ENCODE measurements around the gene ZNF358. TPM values are rescaled to one million over a fixed set of nuclear protein-coding genes. Genes with fewer than 3 reads are reported as not detected.

The ZNF358 gene
- total RNA-seq (2012; rRNA removed) = 11.4 and 13.8 TPM in 2 replicates

GRCh38 chr19:7515645-7516151 lies at the start of gene ZNF358:
Gene ZNF358, plus strand, starts transcription at chr19:7516103. Its CDS starts 3,140 bp downstream, at chr19:7519243.
- H3K36me3 ChIP-seq (ENCODE audit: insufficient read depth, low read length) = peaks cover 2% of the 10 kb centered on the region
- no peaks in the 10 kb centered on the region for H3K27me3 ChIP-seq (ENCODE audit: control insufficient read depth, insufficient read depth, low read length)
- H3K9ac ChIP-seq (ENCODE audit: low read depth, low read length) = peak within 1 kb of the TSS; percentile 96
- no peaks in the 10 kb centered on the region for H3K9me3 ChIP-seq (replicated peaks; ENCODE audit: low read length)
- peak within 1 kb of the TSS; percentile 96 for H3K4me2 ChIP-seq (ENCODE audit: low read length)
- peaks cover 15% of the 10 kb centered on the region for H3K4me1 ChIP-seq (ENCODE audit: control insufficient read depth, insufficient read depth, low read length)
- H3K4me3 ChIP-seq (ENCODE audit: low read length) = peak within 1 kb of the TSS; percentile 87

GRCh38 chr19:7467009-7467989 lies 48.6 kb upstream of the ZNF358 start:
- Histone ChIP-seq H3K27me3 (ENCODE audit: control insufficient read depth, insufficient read depth, low read length) (no peaks in the 10 kb centered on the region), H3K36me3 (ENCODE audit: insufficient read depth, low read length) (peaks cover 60% of the 10 kb centered on the region), H3K9me3 (replicated peaks; ENCODE audit: low read length) (no peaks in the 10 kb centered on the region), H3K4me1 (ENCODE audit: control insufficient read depth, insufficient read depth, low read length) (no peaks in the 10 kb centered on the region), H3K4me3 (ENCODE audit: low read length) (no peak overlapping the region), H3K4me2 (ENCODE audit: low read length) (no peak overlapping the region), H3K9ac (ENCODE audit: low read depth, low read length) (no peak overlapping the region)

GRCh38 chr19:7468840-7469239 lies 47.1 kb upstream of the ZNF358 start:
- Histone ChIP-seq H3K4me1 (ENCODE audit: control insufficient read depth, insufficient read depth, low read length) (no peaks in the 10 kb centered on the region), H3K4me2 (ENCODE audit: low read length) (no peak overlapping the region), H3K9me3 (replicated peaks; ENCODE audit: low read length) (no peaks in the 10 kb centered on the region), H3K9ac (ENCODE audit: low read depth, low read length) (no peak overlapping the region), H3K36me3 (ENCODE audit: insufficient read depth, low read length) (peaks cover 50% of the 10 kb centered on the region), H3K4me3 (ENCODE audit: low read length) (no peak overlapping the region), H3K27me3 (ENCODE audit: control insufficient read depth, insufficient read depth, low read length) (no peaks in the 10 kb centered on the region)

- Histone ChIP-seq H3K4me1 (ENCODE audit: control insufficient read depth, insufficient read depth, low read length) (no peaks in the 10 kb centered on the region), H3K36me3 (ENCODE audit: insufficient read depth, low read length) (peaks cover 44% of the 10 kb centered on the region), H3K4me2 (ENCODE audit: low read length) (no peak overlapping the region), H3K9me3 (replicated peaks; ENCODE audit: low read length) (no peaks in the 10 kb centered on the region), H3K4me3 (ENCODE audit: low read length) (no peak overlapping the region), H3K9ac (ENCODE audit: low read depth, low read length) (no peak overlapping the region), H3K27me3 (ENCODE audit: control insufficient read depth, insufficient read depth, low read length) (no peaks in the 10 kb centered on the region)
These were observed 46.1 kb upstream of the ZNF358 start for GRCh38 chr19:7469669-7470285.

GRCh38 chr19:7470540-7471305 lies 45.2 kb upstream of the ZNF358 start:
- H3K9me3 ChIP-seq (replicated peaks; ENCODE audit: low read length) = no peaks in the 10 kb centered on the region
- no peak overlapping the region for H3K9ac ChIP-seq (ENCODE audit: low read depth, low read length)
- H3K36me3 ChIP-seq (ENCODE audit: insufficient read depth, low read length) = peaks cover 39% of the 10 kb centered on the region
- no peaks in the 10 kb centered on the region for H3K27me3 ChIP-seq (ENCODE audit: control insufficient read depth, insufficient read depth, low read length)
- H3K4me3 ChIP-seq (ENCODE audit: low read length) = no peak overlapping the region
- H3K4me2 ChIP-seq (ENCODE audit: low read length) = no peak overlapping the region
- no peaks in the 10 kb centered on the region for H3K4me1 ChIP-seq (ENCODE audit: control insufficient read depth, insufficient read depth, low read length)

- H3K9me3 ChIP-seq (replicated peaks; ENCODE audit: low read length) = no peaks in the 10 kb centered on the region
- H3K4me2 ChIP-seq (ENCODE audit: low read length) = no peak overlapping the region
- no peaks in the 10 kb centered on the region for H3K27me3 ChIP-seq (ENCODE audit: control insufficient read depth, insufficient read depth, low read length)
- H3K4me1 ChIP-seq (ENCODE audit: control insufficient read depth, insufficient read depth, low read length) = no peaks in the 10 kb centered on the region
- no peak overlapping the region for H3K4me3 ChIP-seq (ENCODE audit: low read length)
- H3K9ac ChIP-seq (ENCODE audit: low read depth, low read length) = no peak overlapping the region
- peaks cover 37% of the 10 kb centered on the region for H3K36me3 ChIP-seq (ENCODE audit: insufficient read depth, low read length)
These were observed 43.9 kb upstream of the ZNF358 start for GRCh38 chr19:7471696-7472615.

- Histone ChIP-seq H3K36me3 (ENCODE audit: insufficient read depth, low read length) (peaks cover 12% of the 10 kb centered on the region), H3K9ac (ENCODE audit: low read depth, low read length) (no peak overlapping the region), H3K4me2 (ENCODE audit: low read length) (no peak overlapping the region), H3K4me3 (ENCODE audit: low read length) (no peak overlapping the region), H3K9me3 (replicated peaks; ENCODE audit: low read length) (no peaks in the 10 kb centered on the region), H3K4me1 (ENCODE audit: control insufficient read depth, insufficient read depth, low read length) (peaks cover 19% of the 10 kb centered on the region), H3K27me3 (ENCODE audit: control insufficient read depth, insufficient read depth, low read length) (no peaks in the 10 kb centered on the region)
These were observed 40.2 kb upstream of the ZNF358 start for GRCh38 chr19:7475665-7476064.

- Histone ChIP-seq H3K4me2 (ENCODE audit: low read length) (no peak overlapping the region), H3K27me3 (ENCODE audit: control insufficient read depth, insufficient read depth, low read length) (no peaks in the 10 kb centered on the region)
These were observed 39.7 kb upstream of the ZNF358 start for GRCh38 chr19:7476241-7476640.

GRCh38 chr19:7476777-7477494 lies 39.0 kb upstream of the ZNF358 start:
- Histone ChIP-seq H3K4me3 (ENCODE audit: low read length) (no peak overlapping the region), H3K4me1 (ENCODE audit: control insufficient read depth, insufficient read depth, low read length) (peaks cover 19% of the 10 kb centered on the region), H3K27me3 (ENCODE audit: control insufficient read depth, insufficient read depth, low read length) (no peaks in the 10 kb centered on the region), H3K9me3 (replicated peaks; ENCODE audit: low read length) (no peaks in the 10 kb centered on the region), H3K36me3 (ENCODE audit: insufficient read depth, low read length) (peaks cover 5% of the 10 kb centered on the region), H3K4me2 (ENCODE audit: low read length) (no peak overlapping the region), H3K9ac (ENCODE audit: low read depth, low read length) (no peak overlapping the region)

More at GRCh38 chr19:7476241-7476640, 39.7 kb upstream of the ZNF358 start:
- H3K4me1 ChIP-seq (ENCODE audit: control insufficient read depth, insufficient read depth, low read length) = peaks cover 19% of the 10 kb centered on the region
- H3K36me3 ChIP-seq (ENCODE audit: insufficient read depth, low read length) = peaks cover 12% of the 10 kb centered on the region
- H3K9me3 ChIP-seq (replicated peaks; ENCODE audit: low read length) = no peaks in the 10 kb centered on the region
- no peak overlapping the region for H3K9ac ChIP-seq (ENCODE audit: low read depth, low read length)
- H3K4me3 ChIP-seq (ENCODE audit: low read length) = no peak overlapping the region

GRCh38 chr19:7477758-7478157 lies 38.1 kb upstream of the ZNF358 start:
- Histone ChIP-seq H3K4me1 (ENCODE audit: control insufficient read depth, insufficient read depth, low read length) (peaks cover 19% of the 10 kb centered on the region), H3K36me3 (ENCODE audit: insufficient read depth, low read length) (no peaks in the 10 kb centered on the region), H3K27me3 (ENCODE audit: control insufficient read depth, insufficient read depth, low read length) (no peaks in the 10 kb centered on the region), H3K9ac (ENCODE audit: low read depth, low read length) (no peak overlapping the region), H3K9me3 (replicated peaks; ENCODE audit: low read length) (no peaks in the 10 kb centered on the region), H3K4me2 (ENCODE audit: low read length) (no peak overlapping the region), H3K4me3 (ENCODE audit: low read length) (no peak overlapping the region)

Data from skeletal muscle satellite cell (primary cell).